IgD-negative memory B cell (primary cell): ENCODE results near the gene SLC9A9. TPM values are rescaled to one million over a fixed set of nuclear protein-coding genes. Genes with fewer than 3 reads are reported as not detected.

Source experiments
- H3K27ac Mint-ChIP-seq, 3 donors: one replicate each; pipeline ENCODE4 v1.8.0; 2020 to 2022; ENCODE audit warnings: mild to moderate bottlenecking in 3 of 3, mixed read lengths in 3 of 3, moderate library complexity in 1 of 3
- H3K27me3 Mint-ChIP-seq: one replicate; pipeline ENCODE4 v1.8.0; 2021; ENCODE audit warnings: mixed read lengths
- H3K36me3 Mint-ChIP-seq: one replicate; pipeline ENCODE4 v1.8.0; 2020; ENCODE audit warnings: mild to moderate bottlenecking, mixed read lengths
- H3K4me1 Mint-ChIP-seq, 3 donors: one replicate each; pipeline ENCODE4 v1.8.0; 2020 to 2022; ENCODE audit warnings: mixed read lengths in 3 of 3, mild to moderate bottlenecking in 1 of 3
- H3K4me3 Mint-ChIP-seq, 4 donors: one replicate each; pipeline ENCODE4 v1.8.0; 2020 to 2022; ENCODE audit warnings: mild to moderate bottlenecking in 4 of 4, mixed read lengths in 4 of 4, moderate library complexity in 3 of 4
- H3K9me3 Mint-ChIP-seq, 3 donors: one replicate each; pipeline ENCODE4 v1.8.0; 2020 to 2021; ENCODE audit warnings: mixed read lengths in 3 of 3, mild to moderate bottlenecking in 1 of 3
- polyA plus RNA-seq: library from polyadenylated mRNA; unstranded; fragments of 300-500 nt; fragmentation: Illumina TruSeq; gene quantifications from one replicate; pipeline ENCODE4 v1.2.3, GENCODE V29; 2021

SLC9A9 gene
- polyA plus RNA-seq, 1 donor from 2014 or later: 9.1 TPM

- Mint-ChIP-seq H3K4me1 (no peaks in the 10 kb centered on the region), H3K4me3 (no peak overlapping the region), H3K27ac (no peak overlapping the region)
Measured at GRCh38 chr3:143313025-143313892, 535.0 kb downstream of the SLC9A9 start.

GRCh38 chr3:143311096-143311495 is 537.2 kb downstream of the SLC9A9 start:
- Mint-ChIP-seq H3K27me3 (no peaks in the 10 kb centered on the region), H3K27ac (no peak overlapping the region), H3K9me3 (no peaks in the 10 kb centered on the region), H3K4me3 (no peak overlapping the region), H3K4me1 (no peaks in the 10 kb centered on the region), H3K36me3 (no peaks in the 10 kb centered on the region)

More at GRCh38 chr3:143313025-143313892, 535.0 kb downstream of the SLC9A9 start:
- H3K36me3 Mint-ChIP-seq: no peaks in the 10 kb centered on the region
- no peaks in the 10 kb centered on the region for H3K27me3 Mint-ChIP-seq
- H3K9me3 Mint-ChIP-seq: no peaks in the 10 kb centered on the region

GRCh38 chr3:143309705-143310104 is 538.6 kb downstream of the SLC9A9 start:
- Mint-ChIP-seq H3K36me3 (no peaks in the 10 kb centered on the region), H3K27me3 (no peaks in the 10 kb centered on the region), H3K27ac (no peak overlapping the region), H3K4me3 (no peak overlapping the region), H3K4me1 (no peaks in the 10 kb centered on the region), H3K9me3 (no peaks in the 10 kb centered on the region)

GRCh38 chr3:143307613-143308183 is 540.6 kb downstream of the SLC9A9 start:
- no peaks in the 10 kb centered on the region for H3K36me3 Mint-ChIP-seq
- H3K9me3 Mint-ChIP-seq: no peaks in the 10 kb centered on the region
- peaks cover 0 to 2% (median 0%) of the 10 kb centered on the region in 3 donors for H3K4me1 Mint-ChIP-seq
- H3K4me3 Mint-ChIP-seq: no peak overlapping the region
- no peaks in the 10 kb centered on the region for H3K27me3 Mint-ChIP-seq
- H3K27ac Mint-ChIP-seq: no peak overlapping the region

GRCh38 chr3:143306407-143306806 is 541.9 kb downstream of the SLC9A9 start:
- no peak overlapping the region for H3K27ac Mint-ChIP-seq
- H3K36me3 Mint-ChIP-seq: no peaks in the 10 kb centered on the region
- no peaks in the 10 kb centered on the region for H3K27me3 Mint-ChIP-seq
- H3K4me1 Mint-ChIP-seq: peaks cover 0 to 2% (median 0%) of the 10 kb centered on the region in 3 donors
- no peaks in the 10 kb centered on the region for H3K9me3 Mint-ChIP-seq
- H3K4me3 Mint-ChIP-seq: no peak overlapping the region

GRCh38 chr3:143302638-143303171 is 545.6 kb downstream of the SLC9A9 start:
- H3K27me3 Mint-ChIP-seq: no peaks in the 10 kb centered on the region
- H3K4me1 Mint-ChIP-seq: peaks cover 2 to 7% (median 7%) of the 10 kb centered on the region in 3 donors
- H3K27ac Mint-ChIP-seq: peak overlapping the region in 1 of 3 donors; percentile 24
- no peaks in the 10 kb centered on the region for H3K36me3 Mint-ChIP-seq
- no peak overlapping the region for H3K4me3 Mint-ChIP-seq
- no peaks in the 10 kb centered on the region for H3K9me3 Mint-ChIP-seq

GRCh38 chr3:143301031-143301901 is 547.0 kb downstream of the SLC9A9 start:
- Mint-ChIP-seq H3K4me3 (no peak overlapping the region), H3K27me3 (no peaks in the 10 kb centered on the region), H3K27ac (no peak overlapping the region), H3K4me1 (peaks cover 2 to 15% (median 7%) of the 10 kb centered on the region in 3 donors), H3K36me3 (no peaks in the 10 kb centered on the region), H3K9me3 (no peaks in the 10 kb centered on the region)

- peaks cover 14 to 38% (median 17%) of the 10 kb centered on the region in 3 donors for H3K4me1 Mint-ChIP-seq
- no peaks in the 10 kb centered on the region for H3K27me3 Mint-ChIP-seq
- no peaks in the 10 kb centered on the region for H3K9me3 Mint-ChIP-seq
- no peak overlapping the region for H3K27ac Mint-ChIP-seq
- no peaks in the 10 kb centered on the region for H3K36me3 Mint-ChIP-seq
- H3K4me3 Mint-ChIP-seq: peak overlapping the region in 1 of 4 donors; percentile 56
Measured at GRCh38 chr3:143298886-143299535, 549.3 kb downstream of the SLC9A9 start.

GRCh38 chr3:143298380-143298779 is 549.9 kb downstream of the SLC9A9 start:
- Mint-ChIP-seq H3K27ac (no peak overlapping the region), H3K4me3 (no peak overlapping the region), H3K4me1 (peaks cover 15 to 39% (median 18%) of the 10 kb centered on the region in 3 donors), H3K9me3 (no peaks in the 10 kb centered on the region), H3K27me3 (no peaks in the 10 kb centered on the region), H3K36me3 (no peaks in the 10 kb centered on the region)

GRCh38 chr3:143295201-143296080 is 552.8 kb downstream of the SLC9A9 start:
- H3K27ac Mint-ChIP-seq: peak overlapping the region in 1 of 3 donors; percentile 82
- H3K4me1 Mint-ChIP-seq: peaks cover 16 to 39% (median 16%) of the 10 kb centered on the region in 3 donors
- H3K27me3 Mint-ChIP-seq: no peaks in the 10 kb centered on the region
- H3K4me3 Mint-ChIP-seq: peak overlapping the region in 1 of 4 donors; percentile 5
- peaks cover 2% of the 10 kb centered on the region for H3K36me3 Mint-ChIP-seq
- H3K9me3 Mint-ChIP-seq: no peaks in the 10 kb centered on the region

- Mint-ChIP-seq H3K4me3 (peak overlapping the region in 1 of 4 donors; percentile 51), H3K27ac (no peak overlapping the region), H3K27me3 (no peaks in the 10 kb centered on the region), H3K9me3 (no peaks in the 10 kb centered on the region), H3K4me1 (peaks cover 16 to 39% (median 16%) of the 10 kb centered on the region in 3 donors), H3K36me3 (peaks cover 2% of the 10 kb centered on the region)
Measured at GRCh38 chr3:143294188-143294587, 554.1 kb downstream of the SLC9A9 start.

- Mint-ChIP-seq H3K27me3 (no peaks in the 10 kb centered on the region), H3K4me3 (no peak overlapping the region), H3K9me3 (no peaks in the 10 kb centered on the region), H3K36me3 (peaks cover 2% of the 10 kb centered on the region), H3K27ac (no peak overlapping the region), H3K4me1 (peaks cover 9 to 30% (median 16%) of the 10 kb centered on the region in 3 donors)
Measured at GRCh38 chr3:143291836-143292447, 556.3 kb downstream of the SLC9A9 start.

- Mint-ChIP-seq H3K4me3 (no peak overlapping the region), H3K36me3 (peaks cover 5% of the 10 kb centered on the region), H3K27ac (no peak overlapping the region)
Measured at GRCh38 chr3:143288944-143289343, 559.3 kb downstream of the SLC9A9 start.

More at GRCh38 chr3:143288944-143289343, 559.3 kb downstream of the SLC9A9 start:
- Mint-ChIP-seq H3K27me3 (no peaks in the 10 kb centered on the region), H3K9me3 (no peaks in the 10 kb centered on the region), H3K4me1 (peaks cover under 1 to 2% (median 2%) of the 10 kb centered on the region in 3 donors)
